Measurements from ENCODE around the gene ANKRD17.

Gene ANKRD17

DNA sequence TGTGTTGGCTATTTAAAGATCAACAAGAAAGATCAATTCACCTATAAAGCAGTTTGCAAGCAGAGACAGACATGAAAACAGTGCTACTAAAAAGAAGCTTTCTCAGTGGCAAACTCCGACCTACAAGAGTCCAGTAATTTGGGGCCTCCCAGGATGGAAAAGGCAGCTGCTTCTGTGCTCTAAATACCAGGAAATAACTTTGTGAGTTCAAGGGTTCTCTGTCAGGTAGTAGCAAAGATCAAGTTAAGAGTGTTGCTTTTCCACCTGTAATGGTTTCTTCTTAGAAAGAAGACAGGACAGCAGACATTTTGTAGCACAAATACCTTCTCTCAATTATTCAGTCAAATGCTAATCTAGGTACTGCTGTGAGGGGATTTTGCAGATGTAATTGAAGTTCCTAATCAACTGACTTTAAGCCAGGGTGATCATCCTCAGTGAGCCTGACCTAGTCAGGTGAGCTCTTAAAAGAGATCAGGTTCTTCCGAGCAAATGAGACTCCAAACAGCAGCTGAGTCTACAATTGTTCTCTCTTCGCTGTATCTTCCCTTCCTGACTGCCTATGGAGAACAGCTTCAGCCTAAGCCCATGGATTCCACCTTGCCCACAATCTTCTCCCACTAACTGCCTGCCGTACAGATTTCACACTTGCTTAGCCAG, 13.5 kb downstream of the ANKRD17 start:
- Histone ChIP-seq H3K27me3 (no peaks in the 10 kb centered on the region), H3K4me3 (ENCODE audit: low read depth in 1 of 2, low read length in 1 of 2) (no peak overlapping the region), H3K4me1 (ENCODE audit: control insufficient read depth in 1 of 2, insufficient read depth in 1 of 2, low read depth in 1 of 2, low read length in 1 of 2) (peaks cover 2 to 8% of the 10 kb centered on the region in 2 experiments), H3K27ac (no peak overlapping the region), H3K36me3 (no peaks in the 10 kb centered on the region), H3K9me3 (no peaks in the 10 kb centered on the region)
- TF ChIP-seq, protein P1, sequence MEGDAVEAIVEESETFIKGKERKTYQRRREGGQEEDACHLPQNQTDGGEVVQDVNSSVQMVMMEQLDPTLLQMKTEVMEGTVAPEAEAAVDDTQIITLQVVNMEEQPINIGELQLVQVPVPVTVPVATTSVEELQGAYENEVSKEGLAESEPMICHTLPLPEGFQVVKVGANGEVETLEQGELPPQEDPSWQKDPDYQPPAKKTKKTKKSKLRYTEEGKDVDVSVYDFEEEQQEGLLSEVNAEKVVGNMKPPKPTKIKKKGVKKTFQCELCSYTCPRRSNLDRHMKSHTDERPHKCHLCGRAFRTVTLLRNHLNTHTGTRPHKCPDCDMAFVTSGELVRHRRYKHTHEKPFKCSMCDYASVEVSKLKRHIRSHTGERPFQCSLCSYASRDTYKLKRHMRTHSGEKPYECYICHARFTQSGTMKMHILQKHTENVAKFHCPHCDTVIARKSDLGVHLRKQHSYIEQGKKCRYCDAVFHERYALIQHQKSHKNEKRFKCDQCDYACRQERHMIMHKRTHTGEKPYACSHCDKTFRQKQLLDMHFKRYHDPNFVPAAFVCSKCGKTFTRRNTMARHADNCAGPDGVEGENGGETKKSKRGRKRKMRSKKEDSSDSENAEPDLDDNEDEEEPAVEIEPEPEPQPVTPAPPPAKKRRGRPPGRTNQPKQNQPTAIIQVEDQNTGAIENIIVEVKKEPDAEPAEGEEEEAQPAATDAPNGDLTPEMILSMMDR (IDR thresholded peaks at IDR 0.05), result no peak

DNA sequence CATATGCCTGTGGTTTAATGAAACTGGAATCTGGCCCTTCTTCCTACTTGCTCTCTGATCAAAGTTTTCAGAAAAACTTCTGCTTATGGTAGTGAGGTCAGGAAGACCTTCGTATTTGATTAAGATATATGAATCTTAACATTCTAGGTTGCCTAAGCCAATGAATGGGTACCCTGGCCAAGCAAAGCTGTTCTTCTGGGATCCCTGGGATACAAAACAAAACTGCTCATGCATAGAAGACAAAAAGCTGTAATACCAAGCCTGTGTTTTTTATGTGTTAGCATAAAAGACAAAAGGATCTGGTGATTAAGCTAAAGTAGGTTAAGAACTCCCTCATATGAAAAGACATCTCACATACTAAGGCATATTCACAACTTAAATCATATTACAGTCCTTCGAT, 21.6 kb downstream of the ANKRD17 start:
- no peaks in the 10 kb centered on the region for H3K9me3 ChIP-seq
- H3K36me3 ChIP-seq, result peaks cover 10% of the 10 kb centered on the region
- no peaks in the 10 kb centered on the region for H3K4me1 ChIP-seq (ENCODE audit: control insufficient read depth in 1 of 2, insufficient read depth in 1 of 2, low read depth in 1 of 2, low read length in 1 of 2)
- no peaks in the 10 kb centered on the region for H3K27me3 ChIP-seq
- TF ChIP-seq, protein P1 (IDR thresholded peaks at IDR 0.05), result no peak
- H3K27ac ChIP-seq, result no peak overlapping the region
- H3K4me3 ChIP-seq (ENCODE audit: low read depth in 1 of 2, low read length in 1 of 2), result no peak overlapping the region

DNA sequence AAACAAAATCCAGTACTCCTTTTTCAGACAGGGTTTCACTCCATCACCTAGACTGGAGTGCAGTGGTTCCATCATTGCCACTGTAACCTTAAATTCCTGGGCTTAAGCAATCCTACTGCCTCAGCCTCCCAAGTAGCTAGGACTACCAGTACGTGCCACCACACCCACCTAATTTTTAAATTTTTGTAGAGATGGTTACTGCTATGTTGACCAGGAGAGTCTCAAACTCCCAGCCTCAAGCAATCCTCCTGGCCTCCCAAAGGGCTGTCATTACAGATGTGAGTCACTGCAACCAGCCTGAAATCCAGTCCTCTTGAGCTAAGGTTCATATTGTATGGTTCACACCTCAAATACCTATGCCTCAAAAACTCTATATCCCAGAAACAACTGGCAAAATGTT, 22.4 kb downstream of the ANKRD17 start:
- TF ChIP-seq, protein P1 (IDR thresholded peaks at IDR 0.05), result no peak
- H3K9me3 ChIP-seq, result no peaks in the 10 kb centered on the region
- H3K27ac ChIP-seq, result no peak overlapping the region
- peaks cover 14% of the 10 kb centered on the region for H3K36me3 ChIP-seq
- no peaks in the 10 kb centered on the region for H3K27me3 ChIP-seq
- H3K4me1 ChIP-seq (ENCODE audit: control insufficient read depth in 1 of 2, insufficient read depth in 1 of 2, low read depth in 1 of 2, low read length in 1 of 2), result no peaks in the 10 kb centered on the region
- H3K4me3 ChIP-seq (ENCODE audit: low read depth in 1 of 2, low read length in 1 of 2), result no peak overlapping the region

DNA sequence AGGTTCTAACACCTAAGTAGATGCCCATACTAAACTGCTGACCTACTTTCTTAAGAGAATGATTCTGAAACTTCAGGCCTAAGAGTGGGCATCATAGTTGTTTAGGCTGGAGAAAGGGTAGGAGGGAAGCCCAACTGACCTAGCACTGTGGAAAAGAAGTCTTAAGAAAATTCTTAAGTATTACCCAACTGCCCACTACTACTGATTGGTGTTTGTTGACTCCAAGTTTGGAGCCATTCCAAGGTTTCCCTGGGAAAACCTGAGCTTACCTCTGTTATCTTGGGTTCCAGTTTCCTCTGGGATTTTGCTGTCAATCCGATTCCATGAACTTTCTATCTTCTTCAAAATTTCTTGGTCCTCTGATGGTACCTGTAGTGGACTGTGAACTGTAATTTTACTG, 23.9 kb downstream of the ANKRD17 start:
- Histone ChIP-seq H3K27ac (no peak overlapping the region), H3K4me1 (ENCODE audit: control insufficient read depth in 1 of 2, insufficient read depth in 1 of 2, low read depth in 1 of 2, low read length in 1 of 2) (no peaks in the 10 kb centered on the region), H3K36me3 (peaks cover 14% of the 10 kb centered on the region), H3K9me3 (no peaks in the 10 kb centered on the region), H3K4me3 (ENCODE audit: low read depth in 1 of 2, low read length in 1 of 2) (no peak overlapping the region), H3K27me3 (no peaks in the 10 kb centered on the region)
- TF ChIP-seq, protein P1 (IDR thresholded peaks at IDR 0.05), result no peak

DNA sequence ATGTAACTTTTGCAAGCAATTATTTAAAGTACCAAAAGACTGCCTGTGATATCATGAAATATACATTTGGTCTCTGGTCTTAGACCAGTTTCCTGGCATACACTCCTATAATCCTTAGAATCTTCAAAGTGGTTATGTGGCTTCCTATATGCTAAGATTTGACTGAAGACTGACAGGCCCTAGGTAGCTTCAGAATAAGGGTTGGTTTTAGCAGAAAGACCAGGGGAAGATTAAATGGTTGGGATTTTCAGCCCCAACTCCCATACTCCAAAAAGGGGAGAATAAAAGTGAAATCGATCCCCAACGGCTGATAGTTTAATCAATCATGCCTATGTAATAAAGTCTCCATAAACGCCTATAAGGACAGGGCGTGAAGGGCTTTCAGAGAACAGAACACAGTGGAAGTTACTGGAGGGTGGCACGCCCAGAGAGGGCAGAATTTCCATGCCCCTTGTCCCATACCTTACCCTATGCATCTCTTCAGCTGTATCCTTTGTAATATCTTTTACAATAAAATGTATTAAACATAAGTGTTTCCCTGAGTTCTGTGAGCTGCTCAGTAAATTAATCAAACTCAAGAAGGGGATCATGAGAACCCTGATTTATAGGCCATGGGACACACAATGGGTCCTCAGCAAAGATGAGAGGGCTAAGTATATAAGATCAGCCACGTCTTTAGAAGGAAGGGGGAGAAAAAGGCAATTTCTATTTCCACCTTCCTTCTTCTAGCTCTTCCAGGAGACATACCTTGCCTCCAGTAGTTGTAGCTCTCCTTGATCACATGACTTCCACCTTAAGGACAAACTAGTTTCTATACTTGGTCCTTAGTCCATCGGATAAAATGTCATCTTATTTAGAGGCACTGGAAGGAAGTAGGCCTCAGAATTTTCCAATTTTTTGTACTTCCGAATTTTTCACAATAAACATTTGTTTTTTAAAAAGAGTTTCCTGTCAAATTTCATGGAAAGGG, 26.8 kb downstream of the ANKRD17 start:
- H3K4me1 ChIP-seq (ENCODE audit: control insufficient read depth in 1 of 2, insufficient read depth in 1 of 2, low read depth in 1 of 2, low read length in 1 of 2), result no peaks in the 10 kb centered on the region
- no peaks in the 10 kb centered on the region for H3K27me3 ChIP-seq
- H3K4me3 ChIP-seq (ENCODE audit: low read depth in 1 of 2, low read length in 1 of 2), result no peak overlapping the region
- H3K9me3 ChIP-seq, result no peaks in the 10 kb centered on the region
- TF ChIP-seq, protein P1 (IDR thresholded peaks at IDR 0.05), result no peak
- H3K27ac ChIP-seq, result no peak overlapping the region
- peaks cover 14% of the 10 kb centered on the region for H3K36me3 ChIP-seq

All from neutrophil (primary cell).